Right lobe of liver (tissue), 4 donors: ENCODE results near the gene LRRC37B.
"Not testable (repeated sequence)": the region's sequence is repeated elsewhere in the genome, so short reads cannot be mapped to it uniquely, and the experiment has no call there.

Experiments used
- POLR2A ChIP-seq: fragments of 450-650 bp; IDR thresholded peaks from one replicate; pipeline ENCODE4 v1.6.1; 2017; ENCODE audit warnings: antibody characterized with exemption, mild to moderate bottlenecking
- TF ChIP-seq, protein P1 (sequence below), 4 donors: fragments of 200-600 bp in 3 of 4; fragments of 450-650 bp in 1 of 4; IDR thresholded peaks; one replicate each; pipeline versions ENCODE4 v1.5.1 to v1.8.0; 2016 to 2022; ENCODE audit warnings: antibody characterized with exemption in 4 of 4, mild to moderate bottlenecking in 2 of 4
- donor health status: DM: no; HTN: no; CAD: no.
- donor health status: DM: no; HTN: no; CAD: no.
- donor health status: DM: no; HTN: yes; CAD: no.

DNA sequence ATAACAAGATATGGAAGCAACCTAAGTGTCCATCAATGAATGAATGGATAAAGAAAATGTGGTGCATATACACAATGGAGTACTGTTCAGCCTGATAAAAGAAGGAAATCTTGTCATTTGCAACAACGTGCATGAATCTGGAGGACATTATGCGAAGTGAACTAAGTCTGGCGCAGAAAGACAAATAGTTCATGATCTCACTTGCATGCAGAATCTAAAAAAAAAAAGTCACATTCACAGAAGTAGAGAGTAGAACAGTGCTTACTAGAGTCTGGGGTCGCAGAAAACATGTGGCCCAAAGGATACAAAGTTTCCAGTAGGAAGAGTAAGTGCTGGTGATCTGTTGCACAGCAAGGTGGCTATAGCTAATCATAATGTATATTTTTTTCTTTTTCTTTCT lies 65.9 kb downstream of the LRRC37B start:
- TF ChIP-seq POLR2A = not testable (repeated sequence)
- TF ChIP-seq, protein P1, sequence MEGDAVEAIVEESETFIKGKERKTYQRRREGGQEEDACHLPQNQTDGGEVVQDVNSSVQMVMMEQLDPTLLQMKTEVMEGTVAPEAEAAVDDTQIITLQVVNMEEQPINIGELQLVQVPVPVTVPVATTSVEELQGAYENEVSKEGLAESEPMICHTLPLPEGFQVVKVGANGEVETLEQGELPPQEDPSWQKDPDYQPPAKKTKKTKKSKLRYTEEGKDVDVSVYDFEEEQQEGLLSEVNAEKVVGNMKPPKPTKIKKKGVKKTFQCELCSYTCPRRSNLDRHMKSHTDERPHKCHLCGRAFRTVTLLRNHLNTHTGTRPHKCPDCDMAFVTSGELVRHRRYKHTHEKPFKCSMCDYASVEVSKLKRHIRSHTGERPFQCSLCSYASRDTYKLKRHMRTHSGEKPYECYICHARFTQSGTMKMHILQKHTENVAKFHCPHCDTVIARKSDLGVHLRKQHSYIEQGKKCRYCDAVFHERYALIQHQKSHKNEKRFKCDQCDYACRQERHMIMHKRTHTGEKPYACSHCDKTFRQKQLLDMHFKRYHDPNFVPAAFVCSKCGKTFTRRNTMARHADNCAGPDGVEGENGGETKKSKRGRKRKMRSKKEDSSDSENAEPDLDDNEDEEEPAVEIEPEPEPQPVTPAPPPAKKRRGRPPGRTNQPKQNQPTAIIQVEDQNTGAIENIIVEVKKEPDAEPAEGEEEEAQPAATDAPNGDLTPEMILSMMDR (IDR thresholded peaks at IDR 0.05) = not testable (repeated sequence)
